ENCODE data around the gene PIGA. TPM values are rescaled to one million over a fixed set of nuclear protein-coding genes. Genes with fewer than 3 reads are reported as not detected.

The PIGA gene
- total and polyA plus RNA-seq, 10 of the 15 experiments (the other 5 are each of a cell fraction or from before 2014, with no cell fraction given), result 4.9 to 24.1 (median 11.0) TPM

- TF ChIP-seq POLR2AphosphoS2 (IDR thresholded peaks at IDR 0.05; ENCODE audit: low read depth, low read length), result peak; percentile 42; the same call in 1 of the 2 replicates
- no peak for TF ChIP-seq SIX5 (IDR thresholded peaks at IDR 0.05; ENCODE audit: low read depth, low read length, severe bottlenecking)
- 0 out of 2 replicates have a peak, but pooled peaks have one; percentile 36 for TF ChIP-seq BACH1 (IDR thresholded peaks at IDR 0.05; ENCODE audit: borderline replicate concordance)
- no peak for TF ChIP-seq REST (IDR thresholded peaks at IDR 0.05; ENCODE audit: low read depth, low read length)
- TF ChIP-seq NFIC (IDR thresholded peaks at IDR 0.05; ENCODE audit: low read depth, low read length), result no peak
- no peak for TF ChIP-seq ESRRA (IDR thresholded peaks at IDR 0.05; ENCODE audit: low read length)
- peak; percentile 86; the same call in 1 of the 2 replicates for TF ChIP-seq SIN3A (IDR thresholded peaks at IDR 0.05; ENCODE audit: low read depth, low read length)
- no peak for TF ChIP-seq SMAD5 (IDR thresholded peaks at IDR 0.05; ENCODE audit: low read depth)
- TF ChIP-seq CHD2 (IDR thresholded peaks at IDR 0.05; ENCODE audit: borderline replicate concordance, low read depth, low read length), result peak; percentile 50; the same call in 1 of the 2 replicates
- peak; percentile 57 for TF ChIP-seq E2F4 (IDR thresholded peaks at IDR 0.05; ENCODE audit: low read depth, low read length)
- no peak for TF ChIP-seq ZNF207 (IDR thresholded peaks at IDR 0.05; ENCODE audit: borderline replicate concordance)
- peak; percentile 54; the same call in 1 of the 2 replicates for TF ChIP-seq TAF1 (IDR thresholded peaks at IDR 0.05; ENCODE audit: borderline replicate concordance, low read depth, low read length)
- TF ChIP-seq SKIL (IDR thresholded peaks at IDR 0.05; ENCODE audit: low read depth, poor library complexity, severe bottlenecking), result no peak
- no peak for TF ChIP-seq ZZZ3 (IDR thresholded peaks at IDR 0.05; ENCODE audit: control insufficient read depth, insufficient read length, low read depth)
- TF ChIP-seq SREBF2 (IDR thresholded peaks at IDR 0.05; ENCODE audit: low read length), result no peak
- no peak for TF ChIP-seq STAT1 (conservative IDR thresholded peaks at IDR 0.05)
- TF ChIP-seq CREM (IDR thresholded peaks at IDR 0.05; ENCODE audit: low read depth), result peak; percentile 81
- TF ChIP-seq USF1 (IDR thresholded peaks at IDR 0.05; ENCODE audit: borderline replicate concordance, extremely low read length, insufficient read depth, low read depth, low read length), result no peak
- peak; percentile 89 for TF ChIP-seq MXI1 (IDR thresholded peaks at IDR 0.05; ENCODE audit: low read depth, low read length)
- no peak for TF ChIP-seq PML (IDR thresholded peaks at IDR 0.05; ENCODE audit: low read length)
- peak; percentile 5; the same call in 1 of the 2 replicates for TF ChIP-seq GABPA (IDR thresholded peaks at IDR 0.05; ENCODE audit: low read depth)
- TF ChIP-seq CREB1 (IDR thresholded peaks at IDR 0.05; ENCODE audit: low read depth), result peak; percentile 96
- no peak for TF ChIP-seq NBN (IDR thresholded peaks at IDR 0.05)
Observed at GRCh38 chrX:15335135-15336022, at the start of gene PIGA (continued).

Measured in GM12878 (cell line).